ENCODE data around the gene AGRN.
"Not testable (repeated sequence)": the region's sequence is repeated elsewhere in the genome, so short reads cannot be mapped to it uniquely, and the experiment has no call there.

The AGRN gene

GRCh38 chr1:1021010-1021919 lies 1.3 kb downstream of the AGRN start:
- no peak for DNase-seq (ENCODE audit: low read depth)

DNA sequence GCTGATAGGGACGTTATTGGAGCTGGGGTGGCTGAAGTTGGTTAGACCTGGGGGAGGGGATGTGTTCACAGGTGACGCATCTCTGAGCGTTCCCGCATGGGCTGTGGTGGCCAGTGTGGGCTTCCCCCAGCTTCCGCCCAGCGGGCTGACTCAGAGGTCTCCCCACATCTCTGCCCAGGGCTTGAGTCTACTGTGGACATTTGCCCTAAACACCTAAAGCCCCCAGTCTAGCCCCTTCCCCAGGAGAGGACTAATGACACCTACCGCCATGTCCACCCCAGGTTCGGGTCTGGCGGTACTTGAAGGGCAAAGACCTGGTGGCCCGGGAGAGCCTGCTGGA lies 2.0 kb downstream of the AGRN start:
- no peak for DNase-seq (ENCODE audit: low read depth)

DNA sequence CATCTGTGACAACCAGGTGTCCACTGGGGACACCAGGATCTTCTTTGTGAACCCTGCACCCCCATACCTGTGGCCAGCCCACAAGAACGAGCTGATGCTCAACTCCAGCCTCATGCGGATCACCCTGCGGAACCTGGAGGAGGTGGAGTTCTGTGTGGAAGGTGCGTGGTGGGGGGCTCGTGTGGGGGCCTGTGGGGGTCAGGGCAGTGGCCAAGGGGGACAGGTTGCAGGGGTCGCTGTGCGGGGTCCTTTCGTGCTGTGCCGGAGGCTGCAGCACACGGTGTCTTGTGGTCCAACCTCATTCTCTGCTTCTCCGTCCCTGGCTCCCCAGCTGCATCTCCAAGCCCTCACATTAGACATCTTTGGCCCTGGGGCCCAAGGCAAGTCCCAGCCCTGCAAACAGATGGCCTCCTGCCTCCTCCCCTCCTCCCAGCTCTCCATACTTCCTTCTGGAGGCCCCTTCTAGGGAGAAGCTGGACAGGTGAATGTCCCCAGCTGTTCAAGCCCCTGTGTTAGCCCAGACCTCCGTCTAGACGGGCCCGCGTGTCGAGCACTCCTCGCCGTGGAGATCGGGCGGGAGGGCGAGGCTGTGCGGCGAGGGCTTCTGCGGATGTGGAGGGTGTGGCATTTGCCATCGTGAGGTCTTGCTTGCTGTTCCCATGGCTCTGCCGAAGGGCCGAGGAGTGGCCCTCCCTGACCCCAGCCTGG lies 2.5 kb downstream of the AGRN start:
- no peak for DNase-seq (ENCODE audit: low read depth)

DNA sequence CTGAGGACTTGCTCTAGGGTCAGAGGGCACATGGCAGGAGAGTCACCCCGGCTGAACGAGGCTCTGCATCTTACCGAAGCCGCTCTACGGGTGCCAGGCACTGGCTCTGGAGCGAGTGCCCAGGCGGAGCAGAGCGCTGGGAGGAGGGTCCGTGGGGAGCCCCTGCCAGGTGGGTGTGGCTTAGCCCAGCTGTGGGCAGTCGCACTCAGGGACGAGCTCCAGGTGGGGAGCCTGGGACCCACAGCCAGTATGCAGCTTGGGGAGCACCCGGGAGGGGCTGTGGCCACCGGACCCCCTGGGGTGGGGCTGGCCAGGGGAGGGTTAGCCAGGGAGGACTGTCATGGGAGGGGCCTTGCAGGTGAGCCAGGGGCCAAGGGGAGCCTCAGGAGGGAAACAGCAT lies 3.8 kb downstream of the AGRN start:
- DNase-seq (ENCODE audit: low read depth), result no peak

DNA sequence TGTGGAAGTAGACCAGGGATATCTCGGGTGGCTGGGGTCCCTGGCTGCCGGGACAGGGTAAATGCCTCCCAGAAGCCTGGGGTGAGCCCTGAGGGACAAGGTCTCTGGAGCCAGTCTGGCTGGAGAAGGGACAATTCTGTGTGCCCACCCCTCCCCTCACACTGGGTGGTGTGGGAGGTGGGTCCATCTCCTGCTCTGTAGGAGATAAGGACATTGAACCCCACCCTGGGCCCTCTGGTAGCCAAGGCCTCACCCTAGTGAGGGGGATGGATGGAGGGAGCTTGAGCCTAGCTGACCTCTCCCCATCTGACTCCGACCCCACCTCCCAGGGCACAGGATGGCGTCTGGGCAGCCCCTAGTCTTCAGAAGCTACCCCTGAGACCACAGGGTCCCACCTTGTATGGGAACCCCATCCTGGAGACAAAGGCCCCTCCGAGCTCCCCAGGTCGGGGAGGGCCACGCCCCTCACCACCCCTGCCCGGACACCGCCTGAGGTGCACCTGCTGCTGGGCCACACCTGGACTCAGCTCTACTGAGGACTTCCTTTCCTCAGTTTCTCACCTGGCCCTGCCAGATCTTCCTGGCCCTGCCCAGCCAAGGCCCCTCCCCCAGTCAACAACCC lies 4.3 kb downstream of the AGRN start:
- DNase-seq (ENCODE audit: low read depth), result no peak

GRCh38 chr1:1024771-1025699 lies 5.1 kb downstream of the AGRN start:
- DNase-seq (ENCODE audit: low read depth), result no peak

DNA sequence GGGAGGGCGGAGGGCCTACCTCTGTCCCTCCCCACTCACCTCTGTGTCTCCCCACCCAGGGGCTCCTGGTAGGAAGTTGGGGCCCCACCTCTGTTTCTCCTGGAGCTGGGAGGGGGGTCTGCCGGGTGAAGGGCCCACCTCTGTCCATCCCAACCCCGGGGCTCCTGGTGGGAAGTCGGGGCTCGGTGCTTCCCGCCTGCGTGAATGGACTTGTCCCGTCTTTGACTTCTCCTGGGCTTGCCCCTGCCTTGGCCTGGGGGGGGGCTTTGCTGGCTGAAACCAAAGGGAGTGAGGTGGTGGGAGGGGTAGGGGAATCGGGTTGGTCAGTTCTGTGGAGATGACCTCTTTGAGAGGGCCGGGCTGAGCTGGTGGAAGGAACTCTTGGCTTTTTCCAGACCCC lies 5.8 kb downstream of the AGRN start:
- DNase-seq (ENCODE audit: low read depth), result no peak

- DNase-seq (ENCODE audit: low read depth), result no peak
Measured at GRCh38 chr1:1026599-1027413, 6.9 kb downstream of the AGRN start.

GRCh38 chr1:1027791-1028190 lies 7.9 kb downstream of the AGRN start:
- no peak for DNase-seq (ENCODE audit: low read depth)

- not testable (repeated sequence) for DNase-seq (ENCODE audit: low read depth)
Measured at GRCh38 chr1:1030867-1031658, 11.1 kb downstream of the AGRN start.

DNA sequence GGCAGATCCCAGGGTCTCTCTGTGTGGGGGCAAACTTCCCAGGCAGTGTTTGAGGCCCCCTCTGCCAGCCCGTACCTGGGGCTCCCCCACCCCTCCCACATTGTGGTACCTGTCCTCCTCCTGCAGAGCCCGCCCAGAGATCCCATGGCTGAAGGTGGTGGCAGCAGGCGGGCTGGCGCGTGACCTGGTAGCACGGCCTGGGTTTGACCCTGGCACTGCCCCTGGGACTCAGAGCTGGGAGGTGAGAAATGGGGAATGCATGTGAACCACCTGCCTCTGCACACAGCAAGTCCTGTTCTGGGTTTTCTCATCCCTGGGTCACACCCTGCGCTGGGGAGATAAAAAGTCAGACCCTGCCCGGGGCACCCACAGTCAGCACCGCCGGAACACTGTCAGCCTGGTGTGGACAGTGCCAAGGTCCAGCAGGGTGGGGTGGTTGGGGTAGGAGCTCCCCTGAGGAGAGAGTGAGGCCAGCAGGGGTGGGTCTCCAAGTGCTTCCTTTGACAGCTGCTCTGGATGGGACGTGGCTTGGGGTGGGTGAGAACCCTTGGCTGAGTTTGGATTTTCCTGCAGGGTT lies 11.8 kb downstream of the AGRN start:
- DNase-seq (ENCODE audit: low read depth), result no peak

- no peak for DNase-seq (ENCODE audit: low read depth)
Measured at GRCh38 chr1:1032424-1032823, 12.5 kb downstream of the AGRN start.

- DNase-seq (ENCODE audit: low read depth), result no peak
Measured at GRCh38 chr1:1033009-1033587, 13.2 kb downstream of the AGRN start.

DNA sequence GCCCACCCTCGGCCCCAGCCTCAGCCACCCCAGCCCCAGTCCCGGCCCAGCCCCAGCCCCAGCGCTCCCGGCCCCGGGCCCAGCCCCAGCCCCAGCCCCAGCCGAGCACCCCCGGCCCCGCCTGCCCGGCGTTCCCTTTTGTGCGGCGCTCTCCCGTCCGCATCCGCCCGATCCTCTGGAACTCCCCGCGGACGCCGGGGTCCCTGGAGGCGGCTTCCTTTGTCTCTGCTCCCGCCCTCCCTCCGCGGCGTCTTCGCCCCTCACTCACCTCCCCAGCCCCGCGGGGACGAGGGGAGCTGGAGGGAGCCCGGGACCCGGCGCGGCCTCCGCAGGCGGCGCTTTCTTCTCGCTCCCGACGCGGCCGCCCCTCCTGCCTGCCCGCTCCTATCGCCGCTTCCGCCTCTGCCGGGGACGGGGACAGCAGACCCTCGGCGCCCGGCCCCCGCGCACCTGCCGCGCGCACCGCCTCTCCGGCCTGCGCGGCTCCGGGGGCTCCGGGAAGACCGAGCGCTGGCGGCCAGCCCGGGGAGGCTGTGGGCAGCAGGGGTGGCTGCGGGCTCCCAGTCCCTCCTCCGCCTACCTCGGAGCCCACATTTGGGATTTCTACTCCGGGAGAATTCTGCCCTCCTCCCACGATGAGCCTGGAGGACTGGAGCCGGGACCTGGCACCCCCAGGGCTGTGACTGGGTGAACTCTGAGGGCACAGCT lies 14.0 kb downstream of the AGRN start:
- no peak for DNase-seq (ENCODE audit: low read depth)

- DNase-seq (ENCODE audit: low read depth), result no peak
Measured at GRCh38 chr1:1034439-1034781, 14.5 kb downstream of the AGRN start.

- DNase-seq (ENCODE audit: low read depth), result no peak
Measured at GRCh38 chr1:1035291-1035943, 15.5 kb downstream of the AGRN start.

- DNase-seq (ENCODE audit: low read depth), result no peak
Measured at GRCh38 chr1:1037366-1038327, 17.7 kb downstream of the AGRN start.
